Non-pigmented ciliary epithelial cell (primary cell): Measurements from ENCODE around the gene DGCR2.

ENCODE experiments used
- DNase-seq: peaks from one replicate; pipeline ENCODE4 v3.0.0-alpha.2; 2010; ENCODE audit warnings: low read depth

DGCR2 gene

GRCh38 chr22:19126309-19127273 is 4.4 kb upstream of the DGCR2 start:
- no peak for DNase-seq

- no peak for DNase-seq
Measured at GRCh38 chr22:19125474-19126308, 3.5 kb upstream of the DGCR2 start.

DNA sequence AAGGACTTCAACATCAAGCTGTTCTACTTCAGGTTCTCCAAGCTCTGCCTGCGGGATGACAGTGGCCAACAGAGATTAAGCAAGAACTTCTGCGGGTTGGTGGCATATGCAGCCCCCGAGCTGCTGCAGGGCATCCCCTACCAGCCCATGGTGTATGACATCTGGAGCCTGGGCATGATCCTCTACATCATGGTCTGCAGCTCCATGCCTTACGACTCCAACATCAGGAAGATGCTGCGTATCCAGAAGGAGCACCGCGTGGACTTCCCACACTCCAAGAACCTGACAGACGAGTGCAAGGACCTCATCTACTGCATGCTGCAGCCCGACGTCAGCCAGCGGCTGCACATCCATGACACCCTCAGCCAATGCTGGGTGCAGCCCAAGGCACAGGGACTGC is 2.8 kb upstream of the DGCR2 start:
- DNase-seq = no peak

DNA sequence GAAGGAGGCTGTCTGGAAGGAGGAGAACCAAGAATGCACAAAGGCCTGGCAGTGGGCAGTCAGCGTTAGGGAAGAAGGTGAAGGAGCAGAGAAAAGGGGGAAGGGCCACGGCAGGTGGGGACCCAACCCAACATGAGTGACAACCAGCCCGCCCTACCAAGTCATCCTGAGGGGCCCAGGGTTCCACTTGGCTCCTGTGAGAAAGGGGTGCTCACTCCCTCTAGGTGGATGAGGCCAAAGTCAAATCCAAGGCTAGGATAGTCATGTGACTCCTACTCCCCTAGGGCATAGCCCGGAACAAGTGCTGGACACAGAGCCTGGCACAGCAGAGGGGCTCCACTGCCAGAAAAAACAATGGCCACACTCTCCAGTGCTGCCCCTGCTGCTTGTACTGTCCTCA is 2.2 kb upstream of the DGCR2 start:
- DNase-seq = no peak

- DNase-seq = no peak
Measured at GRCh38 chr22:19123936-19124335, 1.7 kb upstream of the DGCR2 start.

DNA sequence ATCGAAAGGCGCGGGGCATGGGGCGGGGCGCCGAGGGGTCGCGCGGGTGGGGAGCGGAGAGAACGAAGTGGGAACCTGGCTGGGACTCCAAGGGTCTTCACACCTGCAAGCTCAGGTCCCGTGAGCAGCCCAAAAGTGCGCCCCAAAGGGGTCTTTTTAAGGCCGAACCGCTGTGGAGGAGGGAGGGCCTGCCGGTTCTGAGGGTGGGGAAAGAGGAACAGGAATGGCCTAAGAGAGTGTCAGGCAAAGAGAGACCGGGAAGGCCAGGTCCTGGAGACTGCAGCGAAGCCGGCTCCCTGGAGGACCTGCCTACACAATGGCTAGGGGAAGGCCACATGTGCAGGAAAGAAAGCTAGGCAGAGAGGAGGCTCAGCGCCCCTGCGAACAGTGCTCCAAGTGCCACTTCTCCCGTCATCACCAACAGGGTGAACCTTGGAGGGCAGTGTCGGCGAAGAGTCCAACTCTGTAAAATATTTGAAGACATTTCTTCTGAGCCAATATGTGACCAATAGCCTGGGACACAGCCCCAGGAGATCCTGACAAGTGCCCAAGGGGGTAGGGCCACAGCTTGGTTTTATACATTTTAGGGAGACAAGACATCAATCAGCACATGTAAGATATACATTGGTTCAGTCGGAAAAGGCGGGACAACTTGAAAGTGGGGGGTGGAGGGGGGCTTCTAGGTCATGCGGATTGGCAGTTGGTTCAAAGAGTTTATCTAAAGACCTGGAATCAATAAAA is 710 bp upstream of the DGCR2 start:
- no peak for DNase-seq

DNA sequence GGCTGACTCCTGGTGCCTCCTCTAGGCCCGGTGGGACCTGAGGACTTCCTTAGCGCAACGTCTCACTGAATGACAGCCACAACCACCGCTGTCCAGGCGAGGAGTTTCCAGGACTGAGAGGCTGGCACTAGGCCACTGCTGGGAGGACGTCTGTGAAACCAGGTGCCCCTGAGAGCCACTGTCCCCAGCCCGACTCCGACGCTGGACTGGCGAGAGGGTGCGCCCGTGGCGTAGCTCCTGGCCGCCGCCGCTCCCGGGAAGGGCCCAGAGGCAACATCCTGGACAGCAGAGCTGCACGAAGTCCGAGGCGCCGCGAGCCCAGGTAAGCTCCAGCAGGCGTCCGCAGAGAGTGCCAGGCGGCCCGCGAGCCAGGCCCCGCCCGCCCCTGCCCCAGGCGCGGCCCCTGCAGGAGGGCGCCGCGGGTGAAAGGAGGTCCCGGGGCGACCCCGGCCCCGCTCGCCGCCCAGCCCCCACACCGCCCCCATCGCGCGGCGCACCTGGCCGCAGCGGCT is 525 bp downstream of the DGCR2 start:
- DNase-seq = no peak

GRCh38 chr22:19120829-19121630 is 1.2 kb downstream of the DGCR2 start:
- no peak for DNase-seq

- DNase-seq = no peak
Measured at GRCh38 chr22:19119949-19120348, 2.3 kb downstream of the DGCR2 start.

GRCh38 chr22:19118329-19118880 is 3.8 kb downstream of the DGCR2 start:
- DNase-seq = no peak

DNA sequence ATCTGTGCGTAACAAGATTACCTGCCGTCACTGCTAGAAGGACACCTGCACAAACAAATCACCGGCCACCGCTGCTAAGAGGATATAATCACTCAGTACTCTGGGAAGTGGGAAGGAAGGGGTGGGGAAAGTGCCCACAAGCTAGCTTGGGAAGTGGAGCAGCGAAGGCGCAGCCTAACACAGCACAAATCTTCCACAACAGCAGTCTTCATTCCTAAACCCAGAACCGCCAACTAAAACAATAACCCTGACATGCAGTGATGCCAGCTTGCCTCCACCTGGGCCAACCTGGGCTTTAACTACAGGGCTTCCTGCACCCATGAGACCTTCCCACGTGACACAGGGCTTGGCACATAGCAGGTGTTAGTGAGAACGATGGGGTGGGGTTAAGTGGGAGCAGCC is 5.1 kb downstream of the DGCR2 start:
- no peak for DNase-seq

DNA sequence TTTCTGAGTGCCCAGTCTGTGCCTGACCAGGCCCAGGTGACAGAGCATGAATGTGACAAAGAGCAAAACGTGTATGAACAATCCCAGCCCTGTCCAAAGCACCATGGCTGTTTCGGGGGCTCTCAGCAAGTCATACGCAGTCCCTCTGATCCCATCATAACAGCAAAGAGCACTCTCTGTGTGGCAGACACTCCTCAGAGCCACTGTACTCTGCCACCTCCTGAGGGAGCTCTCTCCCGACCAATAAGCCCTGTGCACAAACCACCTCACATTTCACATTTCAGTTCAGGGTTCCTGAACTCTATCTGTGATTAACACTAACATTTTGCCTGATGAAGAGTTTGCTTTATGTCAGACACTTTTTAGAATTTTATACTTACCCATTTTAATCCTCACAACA is 6.6 kb downstream of the DGCR2 start:
- DNase-seq = no peak

- no peak for DNase-seq
Measured at GRCh38 chr22:19114984-19115552, 7.1 kb downstream of the DGCR2 start.

GRCh38 chr22:19113429-19113828 is 8.8 kb downstream of the DGCR2 start:
- no peak for DNase-seq

DNA sequence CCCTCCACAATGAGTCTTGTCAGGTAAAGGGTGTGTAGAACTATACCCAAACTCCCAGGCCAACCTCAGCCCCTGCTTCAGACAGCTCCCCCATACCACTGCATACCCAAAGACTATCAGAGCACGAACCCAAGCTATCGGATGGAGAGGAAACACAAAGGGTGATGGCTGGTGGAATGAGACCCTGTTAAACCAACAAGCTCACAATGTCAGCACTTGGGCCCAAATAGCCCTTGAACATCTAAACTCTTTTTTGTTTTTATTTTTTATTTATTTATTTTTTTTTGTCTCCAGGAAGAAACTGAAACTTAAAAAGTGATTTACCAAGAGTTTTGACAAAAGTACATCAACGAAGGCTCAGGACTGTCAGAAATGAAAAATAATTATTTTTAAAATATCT is 10.6 kb downstream of the DGCR2 start:
- no peak for DNase-seq

DNA sequence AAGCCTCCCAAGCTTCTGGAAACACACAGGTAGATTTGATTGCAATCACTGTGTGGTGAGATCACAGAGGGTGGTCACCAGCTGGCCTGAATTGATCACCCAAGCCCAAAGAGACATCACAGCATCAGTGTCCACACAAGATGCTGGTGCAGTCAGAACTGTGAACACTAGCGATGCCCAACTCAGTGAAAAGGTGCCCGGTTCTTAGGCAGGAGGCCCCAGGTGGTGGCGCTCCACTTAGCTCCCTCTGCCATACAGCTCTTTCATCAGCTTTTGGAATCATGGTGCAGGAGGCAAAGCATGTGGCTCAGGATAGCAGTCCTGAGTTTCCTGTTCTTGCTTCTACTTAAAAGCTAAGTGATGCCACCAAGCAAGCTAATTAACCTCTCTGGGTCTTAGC is 11.1 kb downstream of the DGCR2 start:
- no peak for DNase-seq

- no peak for DNase-seq
Measured at GRCh38 chr22:19110646-19111045, 11.6 kb downstream of the DGCR2 start.

GRCh38 chr22:19110064-19110458 is 12.2 kb downstream of the DGCR2 start:
- DNase-seq = no peak

GRCh38 chr22:19109198-19110063 is 12.8 kb downstream of the DGCR2 start:
- no peak for DNase-seq

- no peak for DNase-seq
Measured at GRCh38 chr22:19108807-19109197, 13.4 kb downstream of the DGCR2 start.
